Sigmoid colon (tissue), 7 donors: ENCODE data around the gene GRAP. TPM values are rescaled to one million over a fixed set of nuclear protein-coding genes. Genes with fewer than 3 reads are reported as not detected.
A peak's percentile ranks its signal among the peaks of the same experiment; 100 is the strongest.
"Not testable (repeated sequence)": the region's sequence is repeated elsewhere in the genome, so short reads cannot be mapped to it uniquely, and the experiment has no call there.

ENCODE experiments used
- DNase-seq: peaks from one replicate; pipeline ENCODE4 v3.0.0-alpha.2; 2019
- H3K27ac ChIP-seq, 4 donors: fragments of 200-600 bp; sonication (generic); one replicate each; pipeline ENCODE4 v1.5.1; 2016 to 2019; ENCODE audit warnings: mild to moderate bottlenecking in 1 of 4
- H3K27me3 ChIP-seq, 3 donors: fragments of 200-600 bp; sonication (generic); one replicate each; pipeline ENCODE4 v1.5.1; 2019; ENCODE audit warnings: mild to moderate bottlenecking in 1 of 3
- H3K36me3 ChIP-seq, 4 donors: fragments of 200-600 bp; sonication (generic); one replicate each; pipeline ENCODE4 v1.5.1; 2016 to 2019
- H3K4me1 ChIP-seq, 4 donors: fragments of 200-600 bp; sonication (generic); one replicate each; pipeline ENCODE4 v1.5.1; 2017 to 2019
- H3K4me3 ChIP-seq, 4 donors: fragments of 200-600 bp; sonication (generic); one replicate each; pipeline ENCODE4 v1.5.1; 2017 to 2019; ENCODE audit warnings: mild to moderate bottlenecking in 2 of 4, moderate library complexity in 1 of 4
- H3K9me3 ChIP-seq, 4 donors: fragments of 200-600 bp in 3 of 4; sonication (generic) in 3 of 4; one replicate each; pipeline versions ENCODE4 v1.5.1 to v1.6.1; 2013 to 2019
- POLR2AphosphoS5 ChIP-seq, 4 donors: sonication (generic); formaldehyde crosslinking; IDR thresholded peaks; one replicate each; pipeline ENCODE4 v1.6.1; 2017; ENCODE audit warnings: antibody characterized with exemption in 4 of 4
- WGBS, 2 donors: extraction: QIAGEN DNeasy Blood & Tissue Kit; methylation state at CpG; one replicate each; pipeline ENCODE4 v1.1.7; 2013; 5-methylcytosine and 5-hydroxymethylcytosine counted together
- intact Hi-C: fragments of 100-400 bp; cut with DNase I; formaldehyde crosslinking; loops from one replicate; pipeline ENCODE4 v1.15.1; 2023
- polyA plus RNA-seq, 3 donors: library from polyadenylated mRNA; stranded (reverse); fragments of 200-250 nt; gene quantifications; one replicate each; pipeline ENCODE4 v1.2.3, GENCODE V29; 2013
- total RNA-seq, 4 donors: library from RNA; depleted of rRNA; stranded (reverse); fragments of >200 nt; gene quantifications; one replicate each; pipeline ENCODE4 v1.1.0, GENCODE V29; 2016
- donor health status: healthy with polysubstance abuse.
- donor health status: Bipolar disorder and iron deficiency.
- donor health status: healthy.

The GRAP gene
- 1 to 10 TPM; 2.8 to 9.6 (median 3.2) TPM for total RNA-seq
- polyA plus RNA-seq, result 10 to 100 TPM in 1 of 3 donors, 1 to 10 TPM in 2; 1.2 to 18.2 (median 9.6) TPM

- DNase-seq, H3K36me3 ChIP-seq, H3K4me3 ChIP-seq, H3K27ac ChIP-seq, H3K9me3 ChIP-seq, H3K4me1 ChIP-seq, intact Hi-C loops, H3K27me3 ChIP-seq: not testable (repeated sequence)
- WGBS, 2 donors, result no CpG with 5 or more reads among the region's 12 CpGs
Measured at GRCh38 chr17:19046782-19047375, at the start of gene GRAP. GRAP (minus strand) TSS chr17:19046957; CDS start chr17:19046926, 31 bp downstream.

GRCh38 chr17:19093684-19094438, 47.1 kb upstream of the GRAP start:
- H3K4me1 ChIP-seq, H3K4me3 ChIP-seq, intact Hi-C loops, H3K36me3 ChIP-seq, H3K9me3 ChIP-seq, H3K27me3 ChIP-seq: not testable (repeated sequence)
- WGBS, 2 donors, result 91% methylated on average over 7 of the region's 15 CpGs
- peak overlapping the region; percentile 40 to 77 (median 62) for H3K27ac ChIP-seq
- DNase-seq, result peak; percentile 65

GRCh38 chr17:19092737-19093683, 46.3 kb upstream of the GRAP start:
- H3K4me3 ChIP-seq, H3K9me3 ChIP-seq, H3K27me3 ChIP-seq, H3K36me3 ChIP-seq, intact Hi-C loops, H3K4me1 ChIP-seq: not testable (repeated sequence)
- 50 to 69% methylated on average over 12 of the region's 15 CpGs for WGBS, 2 donors
- peak; percentile 70 for DNase-seq
- H3K27ac ChIP-seq, result peak overlapping the region; percentile 40 to 77 (median 62)
- TF ChIP-seq POLR2AphosphoS5 (IDR thresholded peaks at IDR 0.05), result peak in 1 of 4 donors; percentile 58

GRCh38 chr17:19090058-19090772, 43.5 kb upstream of the GRAP start:
- H3K36me3 ChIP-seq, H3K4me1 ChIP-seq, intact Hi-C loops, DNase-seq, H3K9me3 ChIP-seq, H3K27me3 ChIP-seq, H3K27ac ChIP-seq, H3K4me3 ChIP-seq: not testable (repeated sequence)
- WGBS, 2 donors, result no CpG with 5 or more reads among the region's 13 CpGs

GRCh38 chr17:19088804-19089685, 42.3 kb upstream of the GRAP start:
- H3K9me3 ChIP-seq, DNase-seq, intact Hi-C loops, H3K4me1 ChIP-seq, H3K27me3 ChIP-seq, H3K36me3 ChIP-seq: not testable (repeated sequence)
- Histone ChIP-seq H3K27ac (peak overlapping the region in 2 of 4 donors; percentile 65 to 82), H3K4me3 (peak overlapping the region in 2 of 4 donors; percentile 31 to 46)
- 1 to 2% methylated on average over 12 of the region's 77 CpGs for WGBS, 2 donors

DNA sequence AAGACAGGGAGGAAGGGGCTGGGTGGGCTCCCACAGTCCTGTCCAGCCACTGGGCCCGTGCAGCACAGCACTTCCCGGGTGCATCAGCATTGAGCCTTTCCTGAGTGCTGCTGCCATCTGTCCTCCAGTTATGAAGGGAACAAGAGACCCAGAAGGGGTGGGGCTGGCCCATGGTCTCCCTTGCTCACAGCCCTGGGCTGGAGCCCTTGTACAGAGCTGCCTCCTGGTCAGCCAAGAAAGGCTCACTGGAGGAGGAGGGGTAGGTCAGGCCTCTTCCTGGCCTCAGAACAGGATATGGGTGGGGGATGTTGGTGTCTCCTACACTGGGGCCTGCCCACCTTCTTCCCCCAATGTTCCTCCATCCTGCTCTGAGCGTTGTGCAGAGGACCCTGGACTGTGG, 30.6 kb upstream of the GRAP start:
- DNase-seq, H3K27ac ChIP-seq, intact Hi-C loops, H3K4me3 ChIP-seq, H3K36me3 ChIP-seq, H3K9me3 ChIP-seq, H3K27me3 ChIP-seq, H3K4me1 ChIP-seq: not testable (repeated sequence)
- no CpG with 5 or more reads among the region's 3 CpGs for WGBS, 2 donors

- H3K27ac ChIP-seq, H3K9me3 ChIP-seq, H3K27me3 ChIP-seq, H3K4me1 ChIP-seq, intact Hi-C loops, H3K4me3 ChIP-seq, H3K36me3 ChIP-seq: not testable (repeated sequence)
- 46 to 53% methylated on average over 7 to 9 of the region's 31 CpGs for WGBS, 2 donors
- DNase-seq, result peak; percentile 66
Measured at GRCh38 chr17:19076398-19077192, 29.8 kb upstream of the GRAP start.

- H3K27me3 ChIP-seq, DNase-seq, intact Hi-C loops, H3K27ac ChIP-seq, H3K4me3 ChIP-seq, H3K9me3 ChIP-seq, H3K4me1 ChIP-seq, H3K36me3 ChIP-seq: not testable (repeated sequence)
- no CpG with 5 or more reads among the region's 34 CpGs for WGBS, 2 donors
Measured at GRCh38 chr17:19070318-19071168, 23.8 kb upstream of the GRAP start.

GRCh38 chr17:19064378-19064777, 17.6 kb upstream of the GRAP start:
- H3K36me3 ChIP-seq, H3K27me3 ChIP-seq, H3K9me3 ChIP-seq, intact Hi-C loops, H3K4me1 ChIP-seq: not testable (repeated sequence)
- Histone ChIP-seq H3K4me3 (peak overlapping the region in 1 of 4 donors; percentile 30), H3K27ac (peak overlapping the region in 1 of 4 donors; percentile 68)
- DNase-seq, result peak; percentile 55
- 0 to 3% methylated on average over 5 to 7 of the region's 17 CpGs for WGBS, 2 donors
